Prostate gland (tissue), 2 donors: ENCODE measurements around the gene VPS13D. TPM values are rescaled to one million over a fixed set of nuclear protein-coding genes. Genes with fewer than 3 reads are reported as not detected.

Experiments
- DNase-seq: peaks from one replicate; pipeline ENCODE4 v3.0.0-alpha.2; 2019; ENCODE audit warnings: low spot score
- H3K27ac ChIP-seq, 2 donors: fragments of 200-600 bp; sonication (generic); 2 replicates each; pipeline ENCODE4 v1.5.1; 2017 to 2019
- H3K27me3 ChIP-seq: fragments of 200-600 bp; sonication (generic); replicated peaks from 2 replicates; pipeline ENCODE4 v1.5.1; 2019; ENCODE audit not compliant: insufficient read depth
- H3K36me3 ChIP-seq, 2 donors: fragments of 200-600 bp; sonication (generic); 1 replicate in 1 of 2; 2 replicates in 1 of 2; pipeline versions ENCODE4 v1.5.1 to v1.8.1; 2017 to 2019
- H3K4me1 ChIP-seq: fragments of 200-600 bp; sonication (generic); replicated peaks from 2 replicates; pipeline ENCODE4 v1.5.1; 2019
- H3K4me3 ChIP-seq, 2 donors: fragments of 200-600 bp; sonication (generic); 2 replicates each; pipeline ENCODE4 v1.5.1; 2017 to 2019
- H3K9me3 ChIP-seq: fragments of 200-600 bp; sonication (generic); 2 replicates; pipeline ENCODE4 v1.5.1; 2017
- CTCF ChIP-seq, 4 experiments: fragments of 200-600 bp in 2 of 4; fragments of 450-650 bp in 2 of 4; sonication (generic) in 2 of 4; IDR thresholded peaks; 1 replicate in 3 of 4; 2 replicates in 1 of 4; pipeline ENCODE4 v1.5.1; 2016 to 2019; ENCODE audit warnings: antibody characterized with exemption in 4 of 4, mild to moderate bottlenecking in 2 of 4, moderate library complexity in 2 of 4
- POLR2A ChIP-seq: fragments of 450-650 bp; IDR thresholded peaks from one replicate; pipeline ENCODE4 v1.6.1; 2016; ENCODE audit warnings: antibody characterized with exemption, mild to moderate bottlenecking
- POLR2AphosphoS5 ChIP-seq: sonication (generic); formaldehyde crosslinking; IDR thresholded peaks from one replicate; pipeline ENCODE4 v1.6.1; 2017; ENCODE audit warnings: antibody characterized with exemption
- WGBS: methylation state at CpG from one replicate; pipeline ENCODE4 v1.1.5; 2018; 5-methylcytosine and 5-hydroxymethylcytosine counted together
- intact Hi-C: fragments of 100-400 bp; cut with DNase I; formaldehyde crosslinking; loops from one replicate; pipeline ENCODE4 v1.14.2; 2022
- total RNA-seq, 2 donors: library from RNA; depleted of rRNA; stranded (reverse); fragments of >200 nt; gene quantifications; one replicate each; pipeline ENCODE4 v1.1.0, GENCODE V29; 2016

VPS13D gene
- total RNA-seq, 2 donors from 2014 or later: 60.7 to 80.8 TPM

- 80% methylated on average over 17 of the region's 17 CpGs for WGBS
- H3K4me3 ChIP-seq: no peak overlapping the region
Observed at GRCh38 chr1:12206792-12207424, 22.9 kb upstream of the VPS13D start.

GRCh38 chr1:12208271-12208670 lies 21.6 kb upstream of the VPS13D start:
- TF ChIP-seq POLR2A (no peak), POLR2AphosphoS5 (no peak), CTCF (IDR thresholded peaks at IDR 0.05) (no peak)
- Histone ChIP-seq H3K27ac (no peak overlapping the region), H3K36me3 (no peaks in the 10 kb centered on the region), H3K27me3 (no peaks in the 10 kb centered on the region), H3K9me3 (no peaks in the 10 kb centered on the region), H3K4me1 (no peaks in the 10 kb centered on the region), H3K4me3 (no peak overlapping the region)
- intact Hi-C loops: loop anchor here (2.0 to 5.0 kb wide), 3 partner anchors 66 to 371 kb away; no protein-coding TSS in a partner anchor
- WGBS: 82% methylated on average over 6 of the region's 6 CpGs
- DNase-seq: no peak

More at GRCh38 chr1:12206792-12207424, 22.9 kb upstream of the VPS13D start:
- H3K27ac ChIP-seq: no peak overlapping the region
- H3K27me3 ChIP-seq: no peaks in the 10 kb centered on the region
- no peak for DNase-seq
- no peaks in the 10 kb centered on the region for H3K4me1 ChIP-seq
- TF ChIP-seq POLR2A: no peak
- no peak for TF ChIP-seq POLR2AphosphoS5
- no peak for TF ChIP-seq CTCF (IDR thresholded peaks at IDR 0.05)
- no peaks in the 10 kb centered on the region for H3K9me3 ChIP-seq
- intact Hi-C loops: loop anchor here (5.0 kb wide), 2 partner anchors 65 to 370 kb away; no protein-coding TSS in a partner anchor
- H3K36me3 ChIP-seq: no peaks in the 10 kb centered on the region

GRCh38 chr1:12208764-12209494 lies 20.9 kb upstream of the VPS13D start:
- H3K36me3 ChIP-seq: no peaks in the 10 kb centered on the region
- TF ChIP-seq CTCF (IDR thresholded peaks at IDR 0.05): peak; percentile 91 to 98 (median 95)
- peak; percentile 43 for TF ChIP-seq POLR2AphosphoS5
- TF ChIP-seq POLR2A: no peak
- no peaks in the 10 kb centered on the region for H3K27me3 ChIP-seq
- no peaks in the 10 kb centered on the region for H3K4me1 ChIP-seq
- 20% methylated on average over 13 of the region's 14 CpGs for WGBS
- intact Hi-C loops: loop anchor here (2.0 to 5.0 kb wide), 3 partner anchors 67 to 372 kb away; no protein-coding TSS in a partner anchor
- H3K27ac ChIP-seq: no peak overlapping the region
- peak; percentile 76 for DNase-seq
- H3K9me3 ChIP-seq: no peaks in the 10 kb centered on the region
- H3K4me3 ChIP-seq: no peak overlapping the region

GRCh38 chr1:12209495-12209832 lies 20.4 kb upstream of the VPS13D start:
- H3K9me3 ChIP-seq: no peaks in the 10 kb centered on the region
- no peaks in the 10 kb centered on the region for H3K27me3 ChIP-seq
- no peak for DNase-seq
- WGBS: 80% methylated on average over 3 of the region's 3 CpGs
- H3K27ac ChIP-seq: no peak overlapping the region
- intact Hi-C loops: loop anchor here (2.0 to 5.0 kb wide), 3 partner anchors 67 to 372 kb away; no protein-coding TSS in a partner anchor
- no peak overlapping the region for H3K4me3 ChIP-seq
- no peaks in the 10 kb centered on the region for H3K36me3 ChIP-seq
- no peak for TF ChIP-seq CTCF (IDR thresholded peaks at IDR 0.05)
- TF ChIP-seq POLR2AphosphoS5: no peak
- no peak for TF ChIP-seq POLR2A
- H3K4me1 ChIP-seq: no peaks in the 10 kb centered on the region
